NT2/D1 (cell line): ENCODE data around the gene KIFC1.

Source experiments
- SUZ12 ChIP-seq: IDR thresholded peaks from 2 replicates; pipeline ENCODE4 v1.6.1; 2011; ENCODE audit not compliant: insufficient read length, insufficient read depth; ENCODE audit errors: extremely low read depth
- YY1 ChIP-seq: IDR thresholded peaks from 2 replicates; pipeline ENCODE4 v1.6.1; 2011; ENCODE audit not compliant: insufficient read length, insufficient read depth
- ZNF274 ChIP-seq: IDR thresholded peaks from 2 replicates; pipeline ENCODE4 v1.6.1; 2011; ENCODE audit warnings: mild to moderate bottlenecking, low read depth, low read length

DNA sequence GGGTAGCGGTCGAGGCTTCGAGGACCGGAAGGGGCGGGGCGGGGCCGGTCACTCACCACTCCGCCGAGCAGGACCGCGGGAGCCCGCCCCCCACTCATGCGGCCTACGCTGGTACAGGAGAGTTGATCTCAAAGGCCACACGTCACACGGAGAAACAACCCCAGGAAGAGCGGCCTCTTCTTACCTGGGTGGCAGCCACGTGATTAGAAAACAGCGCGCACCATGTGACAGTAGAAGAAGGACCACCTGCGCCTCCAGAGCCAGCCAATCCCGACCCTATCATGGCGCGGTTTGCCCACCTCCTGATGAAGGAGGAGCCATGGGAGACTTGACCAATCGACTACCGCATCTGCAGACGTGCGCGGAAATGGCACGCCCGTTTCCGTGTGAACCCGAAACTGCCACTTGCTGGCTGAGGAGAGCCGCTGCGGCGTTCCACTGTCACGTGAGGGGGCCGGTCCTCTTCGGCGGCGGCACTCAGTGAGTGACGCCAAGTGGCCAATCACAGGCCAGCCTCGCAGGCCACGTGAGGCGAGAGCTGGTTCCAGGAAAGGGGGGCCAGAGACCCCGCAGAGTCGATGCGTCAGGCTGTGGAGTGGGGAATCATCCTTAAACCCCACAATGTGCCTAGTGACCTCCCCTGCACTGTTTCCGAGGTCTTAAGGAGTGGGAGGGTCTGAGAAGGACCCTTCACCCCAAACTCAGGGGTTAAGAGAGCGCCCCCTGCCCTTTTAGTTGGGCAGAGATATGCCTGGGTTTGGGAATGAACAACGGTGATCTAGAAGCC, 26.5 kb downstream of the KIFC1 start, which contains the start of gene CUTA:
- peak; percentile 13 for TF ChIP-seq YY1
- no peak for TF ChIP-seq SUZ12
- no peak for TF ChIP-seq ZNF274
